ENCODE measurements around the gene ASAH2.

- no peak for TF ChIP-seq HCFC1 (IDR thresholded peaks at IDR 0.05; ENCODE audit: low read depth, low read length)
- TF ChIP-seq ZNF747 (CRISPR knock-in tag; IDR thresholded peaks at IDR 0.05; ENCODE audit: borderline replicate concordance): no peak
- no peak for TF ChIP-seq ZNF878 (CRISPR knock-in tag; IDR thresholded peaks at IDR 0.05)
- TF ChIP-seq KLF16 (CRISPR knock-in tag; IDR thresholded peaks at IDR 0.05): no peak
- TF ChIP-seq ZNF274 (CRISPR knock-in tag; IDR thresholded peaks at IDR 0.05): no peak
- TF ChIP-seq, protein P1, sequence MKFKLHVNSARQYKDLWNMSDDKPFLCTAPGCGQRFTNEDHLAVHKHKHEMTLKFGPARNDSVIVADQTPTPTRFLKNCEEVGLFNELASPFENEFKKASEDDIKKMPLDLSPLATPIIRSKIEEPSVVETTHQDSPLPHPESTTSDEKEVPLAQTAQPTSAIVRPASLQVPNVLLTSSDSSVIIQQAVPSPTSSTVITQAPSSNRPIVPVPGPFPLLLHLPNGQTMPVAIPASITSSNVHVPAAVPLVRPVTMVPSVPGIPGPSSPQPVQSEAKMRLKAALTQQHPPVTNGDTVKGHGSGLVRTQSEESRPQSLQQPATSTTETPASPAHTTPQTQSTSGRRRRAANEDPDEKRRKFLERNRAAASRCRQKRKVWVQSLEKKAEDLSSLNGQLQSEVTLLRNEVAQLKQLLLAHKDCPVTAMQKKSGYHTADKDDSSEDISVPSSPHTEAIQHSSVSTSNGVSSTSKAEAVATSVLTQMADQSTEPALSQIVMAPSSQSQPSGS (CRISPR knock-in tag; IDR thresholded peaks at IDR 0.05): no peak
- TF ChIP-seq HOXA9 (CRISPR knock-in tag; IDR thresholded peaks at IDR 0.05; ENCODE audit: borderline replicate concordance): no peak
- TF ChIP-seq, protein P2, sequence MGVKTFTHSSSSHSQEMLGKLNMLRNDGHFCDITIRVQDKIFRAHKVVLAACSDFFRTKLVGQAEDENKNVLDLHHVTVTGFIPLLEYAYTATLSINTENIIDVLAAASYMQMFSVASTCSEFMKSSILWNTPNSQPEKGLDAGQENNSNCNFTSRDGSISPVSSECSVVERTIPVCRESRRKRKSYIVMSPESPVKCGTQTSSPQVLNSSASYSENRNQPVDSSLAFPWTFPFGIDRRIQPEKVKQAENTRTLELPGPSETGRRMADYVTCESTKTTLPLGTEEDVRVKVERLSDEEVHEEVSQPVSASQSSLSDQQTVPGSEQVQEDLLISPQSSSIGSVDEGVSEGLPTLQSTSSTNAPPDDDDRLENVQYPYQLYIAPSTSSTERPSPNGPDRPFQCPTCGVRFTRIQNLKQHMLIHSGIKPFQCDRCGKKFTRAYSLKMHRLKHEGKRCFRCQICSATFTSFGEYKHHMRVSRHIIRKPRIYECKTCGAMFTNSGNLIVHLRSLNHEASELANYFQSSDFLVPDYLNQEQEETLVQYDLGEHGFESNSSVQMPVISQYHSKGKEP (CRISPR knock-in tag; IDR thresholded peaks at IDR 0.05): no peak
- no peak for TF ChIP-seq SP2 (CRISPR knock-in tag; IDR thresholded peaks at IDR 0.05)
- TF ChIP-seq BCLAF1 (IDR thresholded peaks at IDR 0.05): no peak
- no peak for TF ChIP-seq ZNF232 (CRISPR knock-in tag; IDR thresholded peaks at IDR 0.05; ENCODE audit: borderline replicate concordance)
- no peak for TF ChIP-seq WIZ (CRISPR knock-in tag; IDR thresholded peaks at IDR 0.05)
- TF ChIP-seq EP300 (IDR thresholded peaks at IDR 0.05; ENCODE audit: low read depth in 2 of 2, low read length in 2 of 2): no peak
- TF ChIP-seq EP300 (CRISPR knock-in tag; IDR thresholded peaks at IDR 0.05; ENCODE audit: borderline replicate concordance): no peak
These were observed 40.0 kb upstream of the ASAH2 start for GRCh38 chr10:50291261-50291850.

Data from HepG2 (cell line).